A549 (cell line): ENCODE measurements around the gene ABCD2. TPM values are rescaled to one million over a fixed set of nuclear protein-coding genes. Genes with fewer than 3 reads are reported as not detected.

Source experiments
- ATAC-seq, 2 experiments: fragments of 200-7000 bp in 1 of 2; fragments of >200 bp in 1 of 2; cut with Nextera tagmentation in 1 of 2; cut with Tn5 transposase in 1 of 2; 3 replicates each; pipeline versions ENCODE4 v1.8.0 to v1.9.1; 2018 to 2020; ENCODE audit warnings: mild to moderate bottlenecking in 1 of 2, moderate library complexity in 1 of 2
- CTCF ChIA-PET: fragments of 300-600 bp; sonication (Branson Sonifier 250); formaldehyde crosslinking; extraction: SDS; loops from one replicate; lab custom pipeline; 2021; ENCODE audit warnings: antibody characterized with exemption, inconsistent platforms; lab: Yijun Ruan, JAX
- POLR2A ChIA-PET: fragments of 350-600 bp; formaldehyde crosslinking; extraction: SDS; loops from one replicate; lab custom pipeline; 2021; ENCODE audit warnings: antibody characterized with exemption, inconsistent platforms; lab: Yijun Ruan, JAX
- DNase-seq, 2 experiments: peaks; one replicate each; pipeline versions ENCODE4 v3.0.0 to v3.0.0-alpha.2; 2011 to 2016; ENCODE audit warnings: low read depth in 1 of 2, low spot score in 1 of 2
- FAIRE-seq: peaks from 2 replicates; lab custom pipeline; 2011; peaks lifted over from hg19 to GRCh38; lab: Jason Lieb, UNC
- H3K27ac ChIP-seq, 2 experiments: fragments of >200 bp; sonication (Bioruptor Twin); formaldehyde crosslinking; 3 replicates each; pipeline ENCODE4 v1.5.1; 2016 to 2017
- H3K4me1 ChIP-seq: fragments of >200 bp; sonication (Bioruptor Twin); formaldehyde crosslinking; 3 replicates; pipeline ENCODE4 v1.6.1; 2016
- H3K4me2 ChIP-seq: fragments of >200 bp; sonication (Bioruptor Twin); formaldehyde crosslinking; 3 replicates; pipeline ENCODE4 v1.6.1; 2016
- H3K4me3 ChIP-seq: fragments of >200 bp; sonication (Bioruptor Twin); formaldehyde crosslinking; 3 replicates; pipeline ENCODE4 v1.5.1; 2016
- H3K9me3 ChIP-seq: fragments of >200 bp; sonication (Bioruptor Twin); formaldehyde crosslinking; 3 replicates; pipeline ENCODE4 v1.6.1; 2016
- BHLHE40 ChIP-seq: IDR thresholded peaks from 2 replicates; pipeline ENCODE4 v1.6.1; 2012; ENCODE audit warnings: low read depth, low read length, inconsistent platforms
- EHMT2 ChIP-seq: fragments of 200-600 bp; sonication (generic); IDR thresholded peaks from 2 replicates; pipeline ENCODE4 v1.6.1; 2016; ENCODE audit warnings: antibody characterized with exemption, low read depth, mild to moderate bottlenecking, moderate library complexity
- ESRRA ChIP-seq: fragments of 150-350 bp; IDR thresholded peaks from 2 replicates; pipeline ENCODE4 v1.6.1; 2014; ENCODE audit warnings: mild to moderate bottlenecking, low read length, borderline replicate concordance
- FOSB ChIP-seq: fragments of 250-450 bp; sonication (Bioruptor Pico); IDR thresholded peaks from 2 replicates; pipeline ENCODE4 v1.5.0; 2020; ENCODE audit warnings: mild to moderate bottlenecking, moderate library complexity
- GATA3 ChIP-seq: IDR thresholded peaks from 2 replicates; pipeline ENCODE4 v1.6.1; 2012; ENCODE audit warnings: borderline replicate concordance
- HMGXB4 ChIP-seq: fragments of 250-450 bp; sonication (Bioruptor Pico); IDR thresholded peaks from 2 replicates; pipeline ENCODE4 v1.5.0; 2021; ENCODE audit warnings: mild to moderate bottlenecking, moderate library complexity, borderline replicate concordance
- HOXA7 ChIP-seq: fragments of 250-450 bp; sonication (Bioruptor Pico); IDR thresholded peaks from 2 replicates; pipeline ENCODE4 v1.5.0; 2020; ENCODE audit warnings: mild to moderate bottlenecking, moderate library complexity
- HOXB5 ChIP-seq: fragments of 250-450 bp; sonication (Bioruptor Pico); IDR thresholded peaks from 2 replicates; pipeline ENCODE4 v1.5.0; 2020; ENCODE audit warnings: mild to moderate bottlenecking, moderate library complexity
- KDM1A ChIP-seq: fragments of 200-600 bp; sonication (generic); IDR thresholded peaks from 2 replicates; pipeline ENCODE4 v1.6.1; 2016; ENCODE audit warnings: low read depth, mild to moderate bottlenecking
- KDM5A ChIP-seq: fragments of 200-600 bp; sonication (generic); IDR thresholded peaks from 2 replicates; pipeline ENCODE4 v1.6.1; 2016; ENCODE audit warnings: antibody characterized with exemption, mild to moderate bottlenecking
- MAZ ChIP-seq: fragments of 150-350 bp; IDR thresholded peaks from 2 replicates; pipeline ENCODE4 v1.6.1; 2014; ENCODE audit warnings: antibody characterized with exemption, low read depth, low read length, borderline replicate concordance
- MYC ChIP-seq: IDR thresholded peaks from 2 replicates; pipeline ENCODE4 v1.6.1; 2012; ENCODE audit warnings: mild to moderate bottlenecking, inconsistent platforms, low read length, improper control_type of control experiment, borderline replicate concordance
- NR3C1 ChIP-seq: fragments of >200 bp; sonication (Bioruptor Twin); formaldehyde crosslinking; IDR thresholded peaks from 3 replicates; pipeline ENCODE4 v1.6.1; 2017
- RARB ChIP-seq: fragments of 250-450 bp; sonication (Bioruptor Pico); IDR thresholded peaks from 2 replicates; pipeline ENCODE4 v1.8.0; 2021; ENCODE audit warnings: mild to moderate bottlenecking, moderate library complexity
- RCOR1 ChIP-seq: fragments of 150-350 bp; IDR thresholded peaks from 2 replicates; pipeline ENCODE4 v1.6.1; 2014; ENCODE audit warnings: antibody characterized with exemption, low read length, low read depth
- ZC3H11A ChIP-seq: fragments of 450-650 bp; IDR thresholded peaks from 2 replicates; pipeline ENCODE4 v1.6.1; 2014; ENCODE audit warnings: antibody characterized with exemption, mild to moderate bottlenecking
- ZNF302 ChIP-seq: fragments of 250-450 bp; sonication (Bioruptor Pico); IDR thresholded peaks from 2 replicates; pipeline ENCODE4 v1.9.0; 2021; ENCODE audit warnings: inconsistent platforms, mild to moderate bottlenecking, moderate library complexity
- ZSCAN20 ChIP-seq: fragments of 250-450 bp; sonication (Bioruptor Pico); IDR thresholded peaks from 2 replicates; pipeline ENCODE4 v1.8.0; 2022; ENCODE audit warnings: mild to moderate bottlenecking, moderate library complexity
- WGBS: methylation state at CpG from one replicate; pipeline ENCODE4 v1.1.6; 2017; ENCODE audit errors: missing lambda C conversion rate; 5-methylcytosine and 5-hydroxymethylcytosine counted together
- polyA plus RNA-seq, 4 experiments: library from polyadenylated mRNA; depleted of rRNA in 3 of 4; stranded (reverse); fragments of >200 nt; fragmentation: RNase III in 1 of 4; extraction: RNeasy Plus Mini Kit Qiagen cat#74134 plus additional on column Dnase treatment in 1 of 4; gene quantifications; 2 replicates in 3 of 4; 3 replicates in 1 of 4; pipeline ENCODE4 v1.2.3, GENCODE V29; 2011 to 2017
- TF ChIP-seq, protein P1 (sequence below): fragments of 450-650 bp; IDR thresholded peaks from 2 replicates; pipeline ENCODE4 v1.6.1; 2014; ENCODE audit warnings: antibody characterized with exemption
- TF ChIP-seq, protein P2 (sequence below): fragments of 250-450 bp; sonication (Bioruptor Pico); IDR thresholded peaks from 2 replicates; pipeline ENCODE4 v1.5.0; 2020; ENCODE audit warnings: low read depth, mild to moderate bottlenecking, moderate library complexity
- TF ChIP-seq, protein P3 (sequence below): fragments of >200 bp; sonication (Bioruptor Twin); formaldehyde crosslinking; IDR thresholded peaks from 3 replicates; pipeline ENCODE4 v1.6.1; 2016

The ABCD2 gene
- polyA plus RNA-seq, 2 of the 4 experiments (the other 2 are of a cell fraction): 0.01 TPM; not detected in 1

- ATAC-seq (no peak), FAIRE-seq (no peak), DNase-seq (no peak)
- Histone ChIP-seq H3K4me3 (no peak overlapping the region), H3K4me2 (no peak overlapping the region), H3K27ac (no peak overlapping the region), H3K9me3 (no peaks in the 10 kb centered on the region), H3K4me1 (no peaks in the 10 kb centered on the region)
- 95% methylated on average over 1 of the region's 1 CpG for WGBS
- ChIA-PET POLR2A (no interaction called here), CTCF (no interaction called here)
- TF ChIP-seq ZNF302 (no peak), RCOR1 (no peak), MAZ (no peak), MYC (no peak), FOSB (no peak), EHMT2 (no peak), ZC3H11A (no peak), KDM1A (no peak), HMGXB4 (CRISPR knock-in tag) (no peak), ZSCAN20 (CRISPR knock-in tag) (no peak)
- TF ChIP-seq, protein P1, sequence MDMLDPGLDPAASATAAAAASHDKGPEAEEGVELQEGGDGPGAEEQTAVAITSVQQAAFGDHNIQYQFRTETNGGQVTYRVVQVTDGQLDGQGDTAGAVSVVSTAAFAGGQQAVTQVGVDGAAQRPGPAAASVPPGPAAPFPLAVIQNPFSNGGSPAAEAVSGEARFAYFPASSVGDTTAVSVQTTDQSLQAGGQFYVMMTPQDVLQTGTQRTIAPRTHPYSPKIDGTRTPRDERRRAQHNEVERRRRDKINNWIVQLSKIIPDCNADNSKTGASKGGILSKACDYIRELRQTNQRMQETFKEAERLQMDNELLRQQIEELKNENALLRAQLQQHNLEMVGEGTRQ: no peak
- TF ChIP-seq, protein P2, sequence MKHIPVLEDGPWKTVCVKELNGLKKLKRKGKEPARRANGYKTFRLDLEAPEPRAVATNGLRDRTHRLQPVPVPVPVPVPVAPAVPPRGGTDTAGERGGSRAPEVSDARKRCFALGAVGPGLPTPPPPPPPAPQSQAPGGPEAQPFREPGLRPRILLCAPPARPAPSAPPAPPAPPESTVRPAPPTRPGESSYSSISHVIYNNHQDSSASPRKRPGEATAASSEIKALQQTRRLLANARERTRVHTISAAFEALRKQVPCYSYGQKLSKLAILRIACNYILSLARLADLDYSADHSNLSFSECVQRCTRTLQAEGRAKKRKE (CRISPR knock-in tag): no peak
Measured at GRCh38 chr12:39627914-39628313, 8.3 kb upstream of the ABCD2 start.

DNA sequence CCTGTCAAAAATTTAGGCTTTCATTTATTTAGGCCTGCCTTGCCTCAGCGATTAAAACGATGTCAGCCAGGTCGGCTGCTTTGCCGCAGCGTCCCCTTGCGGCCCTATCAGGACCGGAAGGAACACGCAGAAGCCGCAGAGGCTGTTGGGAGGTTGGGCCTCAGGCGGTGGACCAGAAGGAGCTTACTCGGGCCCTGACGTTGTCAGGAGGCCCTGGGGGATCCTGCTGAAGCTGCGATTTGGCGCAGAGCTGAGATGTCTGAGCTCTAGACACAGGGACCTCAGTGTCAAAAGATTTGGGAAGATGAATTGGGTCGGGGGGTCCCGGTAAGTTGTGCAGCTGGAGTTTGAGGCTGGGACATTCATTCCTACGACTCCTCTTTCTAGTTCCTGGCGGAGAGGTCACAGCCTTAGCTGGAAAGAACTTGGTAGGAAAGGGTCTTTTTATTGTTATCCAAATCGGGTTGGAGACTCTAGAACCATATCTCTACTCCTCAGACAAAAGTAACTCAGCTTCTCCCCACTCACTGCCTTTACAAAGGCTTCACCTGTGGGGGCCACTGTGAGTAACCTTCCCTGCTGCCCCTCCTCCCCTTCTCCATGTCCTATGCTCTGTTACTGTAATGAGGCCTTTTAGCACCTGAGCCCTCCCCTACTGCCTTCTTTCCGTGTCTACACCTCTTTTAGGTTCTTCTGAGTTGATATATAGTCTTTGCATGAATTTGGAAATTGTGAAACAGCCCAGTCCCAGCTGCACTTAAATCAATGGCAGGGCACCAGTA is 6.6 kb upstream of the ABCD2 start:
- Histone ChIP-seq H3K4me2 (no peak overlapping the region), H3K4me3 (no peak overlapping the region), H3K9me3 (no peaks in the 10 kb centered on the region), H3K27ac (no peak overlapping the region), H3K4me1 (no peaks in the 10 kb centered on the region)
- POLR2A ChIA-PET: no interaction called here
- CTCF ChIA-PET: no interaction called here
- ATAC-seq (no peak), FAIRE-seq (no peak), DNase-seq (no peak)
- WGBS: 84% methylated on average over 20 of the region's 20 CpGs
- no peak for TF ChIP-seq RARB
- no peak for TF ChIP-seq BHLHE40
- no peak for TF ChIP-seq HOXA7 (CRISPR knock-in tag)
- TF ChIP-seq ESRRA: no peak
- TF ChIP-seq, protein P3, sequence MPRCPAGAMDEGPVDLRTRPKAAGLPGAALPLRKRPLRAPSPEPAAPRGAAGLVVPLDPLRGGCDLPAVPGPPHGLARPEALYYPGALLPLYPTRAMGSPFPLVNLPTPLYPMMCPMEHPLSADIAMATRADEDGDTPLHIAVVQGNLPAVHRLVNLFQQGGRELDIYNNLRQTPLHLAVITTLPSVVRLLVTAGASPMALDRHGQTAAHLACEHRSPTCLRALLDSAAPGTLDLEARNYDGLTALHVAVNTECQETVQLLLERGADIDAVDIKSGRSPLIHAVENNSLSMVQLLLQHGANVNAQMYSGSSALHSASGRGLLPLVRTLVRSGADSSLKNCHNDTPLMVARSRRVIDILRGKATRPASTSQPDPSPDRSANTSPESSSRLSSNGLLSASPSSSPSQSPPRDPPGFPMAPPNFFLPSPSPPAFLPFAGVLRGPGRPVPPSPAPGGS: no peak
- no peak for TF ChIP-seq ZC3H11A
- TF ChIP-seq, protein P2 (CRISPR knock-in tag): no peak
- TF ChIP-seq GATA3: no peak
- TF ChIP-seq RCOR1: no peak
- TF ChIP-seq NR3C1: no peak
- TF ChIP-seq HOXB5 (CRISPR knock-in tag): no peak
- no peak for TF ChIP-seq KDM5A
